NCI-H226 (cell line): ENCODE results near the gene NHSL1.

Experiments
- DNase-seq: peaks from one replicate; pipeline ENCODE4 v3.0.0-alpha.2; 2015

Gene NHSL1

DNA sequence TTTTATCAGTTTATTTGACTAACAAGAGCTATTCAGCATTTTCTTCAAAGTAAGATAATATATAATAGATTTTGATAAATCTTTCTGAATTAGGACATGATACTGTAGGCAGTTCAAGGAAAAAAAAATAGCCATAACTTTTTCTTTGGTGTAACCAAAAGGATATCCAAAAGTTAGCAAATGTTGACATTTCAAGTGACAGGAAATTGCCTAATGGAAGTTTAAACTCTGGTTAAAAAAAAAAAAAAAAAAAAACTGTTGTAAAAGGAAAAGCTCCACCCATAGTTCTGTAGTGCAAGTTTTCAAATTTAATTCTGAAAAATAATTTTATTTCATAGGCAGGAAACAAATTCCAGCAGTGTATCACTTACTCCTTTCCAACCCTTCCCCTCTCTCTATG is 76.4 kb downstream of the NHSL1 start:
- no peak for DNase-seq

DNA sequence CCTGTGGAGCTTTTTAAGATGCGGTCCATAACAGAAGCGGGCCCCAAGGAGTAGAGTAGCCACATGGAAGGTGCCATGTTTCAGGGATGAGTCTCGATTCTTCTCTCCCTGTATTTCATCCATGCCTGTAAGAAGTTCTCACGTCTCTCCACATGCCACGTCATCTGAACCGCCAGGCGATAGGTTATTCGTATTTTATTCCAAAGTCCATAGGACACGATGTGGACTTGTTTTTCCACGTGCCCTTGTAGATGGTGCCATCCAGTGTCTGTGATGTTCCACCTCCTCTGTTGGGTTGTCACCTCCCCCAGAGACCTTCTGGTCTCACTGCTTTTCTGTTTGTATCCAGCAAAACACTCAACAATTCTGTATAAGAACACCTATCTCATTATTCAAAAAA is 77.7 kb downstream of the NHSL1 start:
- DNase-seq, result no peak

DNA sequence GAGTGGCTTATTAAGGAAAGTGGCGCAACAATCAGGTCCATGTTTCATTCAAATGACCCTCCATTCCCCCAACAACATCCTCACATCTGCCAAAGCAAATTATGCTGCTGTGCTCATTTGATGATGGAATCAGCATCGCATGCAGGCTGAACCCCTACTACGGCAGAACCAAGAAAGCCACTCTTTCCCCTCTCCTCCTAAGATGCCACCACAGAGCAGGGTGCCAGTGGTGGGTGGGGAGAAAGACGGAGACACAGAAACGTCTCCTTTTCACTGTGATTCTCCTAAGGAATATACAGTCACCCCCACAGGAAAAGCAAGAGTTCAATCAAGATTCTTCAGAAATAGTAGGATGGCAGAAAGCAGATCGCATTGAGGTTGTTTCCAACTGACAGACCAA is 78.2 kb downstream of the NHSL1 start:
- DNase-seq, result no peak

DNA sequence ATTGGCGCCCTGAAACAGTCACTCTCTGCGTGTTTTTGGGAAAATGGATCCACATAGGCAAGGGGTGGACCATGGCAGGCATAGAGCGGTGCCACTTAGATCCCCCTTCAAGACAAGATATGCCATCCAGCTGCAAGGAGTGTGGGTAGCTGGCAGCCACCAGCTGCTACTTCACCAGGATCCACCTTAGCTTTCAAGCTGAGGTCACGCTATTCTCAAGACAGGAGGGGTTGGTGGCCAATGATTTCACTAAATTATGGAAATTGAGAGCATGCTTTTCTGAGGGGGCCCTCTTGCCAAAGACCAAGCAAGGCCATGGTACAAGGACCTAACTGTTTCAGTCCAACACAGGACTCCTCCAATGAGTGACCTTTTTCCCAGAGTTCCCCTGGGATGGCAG is 78.9 kb downstream of the NHSL1 start:
- DNase-seq, result no peak

DNA sequence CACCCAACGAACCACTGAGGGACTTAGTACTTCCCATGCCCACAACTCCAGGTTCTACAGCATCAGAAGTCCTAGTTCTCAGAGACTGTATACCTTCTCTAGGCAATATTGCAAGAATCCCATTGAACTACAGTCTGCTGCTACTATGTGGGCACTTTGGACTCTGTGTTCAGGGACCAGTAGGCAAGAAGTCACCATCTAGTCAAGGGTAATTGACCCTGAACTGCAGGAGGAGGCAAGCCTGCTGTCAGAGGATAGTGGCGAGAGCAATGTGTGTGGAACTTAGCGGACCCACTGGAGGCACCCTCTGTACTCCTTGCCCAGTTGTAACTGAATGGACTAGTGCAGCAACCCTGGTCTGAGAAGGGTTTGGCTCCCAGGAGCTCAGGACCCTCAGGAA is 79.5 kb downstream of the NHSL1 start:
- DNase-seq, result no peak

DNA sequence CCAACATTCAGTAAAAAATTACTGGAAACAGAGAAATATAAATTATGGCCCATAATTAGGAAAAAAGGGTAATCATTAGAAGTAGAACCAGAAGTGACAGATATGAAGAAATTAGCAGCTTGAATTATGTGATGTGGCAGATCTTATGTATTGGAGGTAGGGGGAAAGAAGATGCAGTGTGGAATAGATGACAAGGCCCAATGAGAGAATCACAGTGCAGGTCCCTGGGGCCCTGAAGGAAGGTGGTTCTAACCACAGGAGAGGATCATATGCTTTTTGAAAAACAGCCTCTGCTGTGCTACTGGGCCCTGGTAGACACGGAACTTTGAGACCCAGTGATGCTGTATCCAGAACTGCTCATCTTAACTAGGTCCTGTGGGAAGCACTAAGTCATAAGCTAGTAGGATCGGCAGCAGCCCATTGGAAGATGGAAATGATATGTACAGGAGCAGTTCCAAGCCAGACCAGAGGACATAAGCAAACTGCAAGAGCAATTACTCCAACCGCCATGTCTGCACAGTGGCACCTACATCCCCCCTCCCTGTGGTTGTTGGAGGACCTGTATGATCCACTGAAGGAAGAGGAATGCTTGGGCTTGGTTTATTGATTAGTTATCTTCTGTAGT is 81.1 kb downstream of the NHSL1 start:
- no peak for DNase-seq

DNA sequence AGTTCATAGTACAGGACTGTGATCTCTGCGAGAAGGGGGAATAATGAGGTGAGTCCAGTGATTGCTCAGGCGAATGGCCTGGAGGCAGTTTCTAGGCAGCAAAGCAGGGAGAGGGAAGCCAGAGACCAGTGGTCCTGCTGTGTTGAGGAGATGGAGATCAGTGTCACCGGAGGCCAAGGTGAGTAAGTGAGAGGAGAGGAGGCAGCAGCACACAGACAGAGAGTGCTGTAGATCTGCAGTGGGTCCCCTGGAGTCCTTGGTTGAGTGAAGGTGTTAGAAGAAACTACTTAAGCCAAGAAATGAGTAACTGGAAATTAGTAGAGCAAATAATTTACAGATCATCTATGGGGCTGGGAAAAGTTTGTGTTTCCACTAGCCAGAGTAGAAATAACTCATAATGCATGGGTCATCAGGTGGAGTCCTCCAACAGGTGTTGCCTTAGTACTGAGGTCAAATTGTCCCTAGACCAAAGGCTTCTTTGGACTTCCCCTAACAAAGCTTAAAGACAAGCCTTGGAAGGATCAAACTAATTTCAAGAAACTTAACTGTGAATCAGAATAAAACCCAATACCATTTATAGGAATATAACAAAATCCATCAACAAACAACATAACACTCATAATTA is 81.7 kb downstream of the NHSL1 start:
- DNase-seq, result no peak

DNA sequence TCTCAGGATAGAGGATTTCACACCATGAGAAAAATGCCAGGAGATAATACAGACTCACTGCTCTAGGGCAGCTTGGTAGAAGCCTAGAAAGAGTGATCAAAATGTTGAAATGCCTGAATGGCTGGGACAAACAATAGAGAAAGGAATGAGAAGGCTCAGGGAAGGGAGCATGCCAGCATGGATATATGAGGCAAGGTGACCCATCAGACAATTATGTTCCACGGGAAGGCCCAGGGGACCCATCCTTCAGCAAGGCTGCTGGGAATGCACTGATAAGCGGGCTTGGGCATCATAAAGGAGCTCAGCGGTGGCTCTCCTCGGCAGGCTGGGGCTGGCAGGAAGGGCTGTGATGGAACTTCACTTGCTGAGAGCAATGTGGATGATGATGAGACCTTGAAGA is 83.1 kb downstream of the NHSL1 start:
- no peak for DNase-seq

DNA sequence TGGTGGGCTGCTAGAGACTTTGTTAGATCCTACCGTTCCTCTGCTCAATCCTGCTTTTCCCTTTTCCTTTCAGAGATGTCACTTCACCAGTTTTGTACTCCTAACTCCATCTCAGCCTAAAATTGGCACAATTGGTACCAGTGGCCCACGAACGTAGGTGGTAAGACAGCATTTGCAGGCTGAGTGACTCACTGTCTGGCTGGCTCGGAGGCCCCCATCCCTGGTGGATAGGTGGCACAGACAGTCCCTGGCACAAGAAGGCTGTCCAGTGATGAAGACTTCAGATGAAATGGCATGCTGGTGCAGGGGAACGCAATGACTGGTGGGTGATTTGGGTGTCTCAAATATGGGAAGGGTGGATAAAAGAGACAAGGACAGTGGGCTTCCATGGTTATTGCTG is 84.2 kb downstream of the NHSL1 start:
- no peak for DNase-seq

DNA sequence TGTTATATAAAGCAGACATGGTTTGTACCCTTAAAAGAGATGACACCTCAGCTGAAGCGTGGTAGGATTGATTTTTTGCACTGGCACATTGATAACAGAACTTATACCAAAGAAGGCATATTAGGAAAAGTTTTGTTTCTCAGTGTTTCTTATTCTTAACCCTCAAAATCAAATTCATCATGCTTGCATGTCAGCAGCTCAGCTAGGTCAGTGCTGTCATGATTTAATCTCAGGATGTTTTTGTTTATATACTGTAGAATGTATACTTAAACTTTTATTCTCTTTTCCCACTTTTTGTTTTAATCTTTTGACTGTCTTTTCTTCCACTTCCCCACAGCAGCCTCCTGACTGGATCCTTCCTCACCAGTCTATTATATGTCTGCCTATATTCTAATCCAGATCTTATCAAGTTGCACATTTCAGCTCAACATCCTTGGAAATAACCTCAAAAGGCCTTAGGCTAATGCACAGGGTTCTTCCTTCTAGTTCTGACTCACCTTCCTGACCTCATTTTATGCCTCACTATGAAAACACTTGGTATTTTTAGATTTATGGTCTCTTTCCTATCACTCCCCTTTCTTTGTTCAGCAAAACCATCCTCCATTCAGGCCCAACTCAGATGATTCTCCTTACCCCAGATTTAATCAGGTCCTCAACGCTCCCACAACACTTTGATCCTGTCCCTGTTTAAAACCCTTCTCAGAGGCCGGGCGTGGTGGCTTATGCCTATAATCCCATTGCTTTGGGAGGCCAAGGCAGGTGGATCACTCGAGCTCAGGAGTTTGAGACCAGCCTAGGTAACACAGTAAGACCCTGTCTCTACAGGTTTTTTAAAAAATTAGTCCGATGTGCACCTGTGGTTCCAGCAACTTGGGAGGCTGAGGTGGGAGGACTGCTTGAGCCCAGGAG is 88.1 kb downstream of the NHSL1 start:
- DNase-seq, result peak; percentile 91

DNA sequence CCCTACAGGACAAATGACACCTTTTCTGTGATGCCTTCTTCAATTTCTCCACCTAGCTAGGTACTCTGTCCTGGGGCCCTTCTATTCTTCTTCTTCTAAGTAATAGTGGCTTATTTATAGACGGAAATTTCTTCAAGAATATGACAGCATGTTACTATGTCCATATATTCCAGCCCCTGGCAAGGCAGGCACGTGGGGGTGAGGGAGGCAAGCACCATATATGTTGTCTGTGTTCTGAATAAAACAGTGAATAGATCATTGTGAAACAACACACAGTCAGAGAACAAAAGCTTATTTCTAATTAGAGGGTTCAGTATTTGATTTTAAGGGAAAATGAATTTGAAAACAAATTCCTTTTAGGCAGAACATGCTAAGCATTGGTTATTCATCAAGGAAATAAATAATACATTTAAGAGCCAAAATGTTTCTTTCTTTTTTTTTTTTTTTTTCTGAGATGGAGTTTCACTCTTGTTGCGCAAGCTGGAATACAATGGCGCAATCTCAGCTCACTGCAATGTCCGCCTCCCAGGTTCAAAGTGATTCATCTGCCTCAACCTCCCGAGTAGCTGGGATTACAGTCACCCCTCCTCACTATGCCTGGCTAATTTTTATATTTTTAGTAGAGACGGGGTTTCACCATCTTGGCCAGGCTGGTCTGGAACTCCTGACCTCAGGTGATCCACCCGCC is 89.1 kb downstream of the NHSL1 start:
- DNase-seq, result peak; percentile 46

DNA sequence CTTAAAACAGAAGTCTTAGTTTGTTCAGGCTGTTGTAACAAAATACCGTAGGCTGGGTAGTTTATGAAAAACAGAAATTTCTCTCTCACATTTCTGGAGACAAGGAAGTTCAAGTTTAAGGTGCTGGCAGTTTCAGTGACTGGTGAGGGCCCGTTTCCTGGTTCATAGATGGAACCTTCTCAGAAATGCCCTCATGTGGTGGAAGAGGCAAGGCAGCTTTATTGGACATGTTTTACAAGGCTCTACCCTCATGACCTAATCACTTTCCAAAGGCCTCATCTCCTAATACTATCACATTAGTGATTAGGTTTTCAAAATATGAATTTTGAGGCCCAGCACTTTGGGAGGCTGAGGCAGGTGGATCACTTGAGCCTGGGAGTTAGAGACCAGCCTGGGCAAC is 92.9 kb downstream of the NHSL1 start:
- DNase-seq, result no peak

DNA sequence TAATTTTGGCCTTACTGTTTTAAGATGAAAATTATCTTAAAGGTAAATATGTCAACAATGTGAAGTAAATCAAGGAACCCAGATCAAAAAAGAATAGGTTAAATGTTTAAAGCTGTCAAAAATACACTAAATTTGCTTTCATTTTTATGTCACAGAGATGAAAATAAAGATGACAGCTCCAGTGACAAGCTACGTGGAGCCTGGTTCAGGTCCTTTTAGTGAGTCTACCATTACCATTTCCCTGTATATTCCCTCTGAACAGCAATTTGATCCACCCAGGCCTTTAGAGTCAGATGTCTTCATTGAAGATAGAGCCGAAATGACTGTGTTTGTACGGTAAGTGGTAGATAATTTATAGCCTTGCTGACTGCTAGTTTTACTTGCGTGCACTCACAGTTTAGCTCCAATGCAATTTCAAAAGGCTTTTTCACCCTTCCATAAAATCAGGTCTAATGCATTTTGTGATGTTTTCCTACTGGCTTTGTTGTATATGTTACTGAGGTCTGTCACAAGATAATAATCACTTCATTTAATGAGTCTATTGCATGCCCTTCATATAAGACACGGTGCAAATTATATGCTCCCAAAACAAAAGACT is 93.4 kb downstream of the NHSL1 start:
- no peak for DNase-seq

DNA sequence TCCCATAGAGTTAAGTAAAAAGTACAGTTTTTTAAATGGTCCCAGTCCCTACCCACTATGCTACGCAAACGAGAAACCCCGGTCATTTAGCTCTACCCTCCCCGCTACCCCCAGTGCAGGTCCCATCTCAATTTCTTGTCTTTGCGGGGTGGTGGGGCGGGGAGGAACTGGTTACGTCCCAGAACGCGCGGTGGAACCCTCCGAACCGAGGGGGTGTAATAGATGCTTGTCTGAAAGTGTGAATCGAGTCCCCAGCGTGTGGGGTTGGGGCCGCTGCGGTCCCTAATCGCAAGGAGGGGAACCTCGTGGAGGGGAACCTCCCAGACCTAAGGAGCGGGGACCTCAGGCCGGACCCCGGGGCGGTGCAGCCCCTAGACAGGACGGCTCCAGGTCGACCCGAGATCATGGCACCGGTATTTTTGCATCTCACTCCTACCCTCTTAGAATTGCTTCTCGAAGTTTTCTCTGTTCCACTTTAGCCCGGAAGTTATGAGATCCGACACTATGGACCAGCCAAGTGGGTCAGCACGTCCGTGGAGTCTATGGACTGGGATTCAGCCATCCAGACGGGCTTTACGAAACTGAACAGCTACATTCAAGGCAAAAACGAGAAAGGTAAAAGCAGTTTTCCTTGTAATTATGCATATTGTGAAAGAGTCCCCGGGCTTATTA is 94.5 kb downstream of the NHSL1 start:
- no peak for DNase-seq

DNA sequence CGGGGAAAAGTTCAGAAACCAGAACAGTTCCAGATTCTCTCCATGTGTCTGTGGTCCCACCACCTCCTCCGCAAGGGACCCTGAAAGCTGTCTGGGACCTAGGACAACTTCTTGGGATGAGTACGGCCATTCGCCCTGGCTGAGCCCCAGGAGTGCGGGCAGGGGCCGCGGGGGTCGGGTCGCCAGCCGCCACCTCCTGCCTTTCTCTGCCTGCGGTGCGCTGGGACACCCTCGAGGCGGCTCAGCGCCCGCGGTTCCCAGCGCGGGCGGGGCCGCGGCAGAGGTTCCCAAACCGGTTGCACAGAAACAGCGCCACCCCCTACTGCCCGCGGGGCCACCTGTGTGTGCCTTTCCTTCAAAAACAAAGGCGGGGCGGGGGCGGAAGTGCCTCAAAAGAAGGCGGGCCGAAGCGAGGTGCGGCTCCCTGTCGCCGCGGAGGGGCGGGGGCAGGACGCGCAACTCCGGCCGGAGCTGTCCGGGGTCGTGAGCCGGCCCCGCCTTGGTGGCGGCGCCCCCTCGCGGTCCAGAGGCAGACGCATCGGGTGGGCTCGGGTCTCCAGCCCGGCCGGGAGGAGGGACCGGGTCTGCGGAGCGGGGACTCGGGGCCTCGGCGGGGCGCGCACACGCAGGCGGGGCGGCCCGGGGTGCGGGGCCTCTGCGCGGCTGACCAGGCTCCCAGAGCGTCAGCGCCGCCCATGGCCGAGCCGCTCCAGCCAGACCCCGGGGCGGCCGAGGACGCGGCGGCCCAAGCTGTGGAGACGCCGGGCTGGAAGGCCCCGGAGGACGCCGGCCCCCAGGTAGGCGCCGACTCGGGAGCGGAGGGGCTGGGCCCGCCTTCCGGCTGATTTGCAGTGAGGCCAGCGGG is 95.3 kb downstream of the NHSL1 start, which contains the start of gene HEBP2:
TSS of gene HEBP2 (plus strand) at position 423 of the 865 bp plus-strand sequence. CDS start at position 696, 273 bp downstream.
- DNase-seq, result peak; percentile 61

DNA sequence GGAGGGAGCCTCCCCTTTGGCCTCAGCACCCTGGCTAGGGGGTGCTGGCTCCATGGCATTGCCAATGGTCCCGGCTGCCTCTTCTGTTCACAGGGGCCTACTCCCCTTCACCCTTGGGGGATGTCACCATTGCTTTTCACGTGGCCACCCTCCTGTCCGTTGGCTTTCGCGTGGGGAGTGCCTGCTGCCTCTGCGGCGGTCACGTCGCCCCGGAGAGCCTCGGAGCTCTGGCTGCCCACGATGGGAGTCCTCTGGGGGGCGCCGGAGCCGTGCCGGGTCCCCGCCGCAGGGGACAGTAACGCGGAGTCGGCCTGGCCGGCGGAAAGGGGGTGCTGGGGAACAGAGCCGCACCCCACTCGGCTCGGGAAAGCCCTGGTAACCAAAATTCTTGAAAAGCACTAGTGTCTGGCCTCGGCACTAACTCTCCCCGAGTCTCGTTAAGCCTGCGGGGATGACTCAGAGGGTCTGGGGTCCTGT is 95.9 kb downstream of the NHSL1 start:
- DNase-seq, result no peak

DNA sequence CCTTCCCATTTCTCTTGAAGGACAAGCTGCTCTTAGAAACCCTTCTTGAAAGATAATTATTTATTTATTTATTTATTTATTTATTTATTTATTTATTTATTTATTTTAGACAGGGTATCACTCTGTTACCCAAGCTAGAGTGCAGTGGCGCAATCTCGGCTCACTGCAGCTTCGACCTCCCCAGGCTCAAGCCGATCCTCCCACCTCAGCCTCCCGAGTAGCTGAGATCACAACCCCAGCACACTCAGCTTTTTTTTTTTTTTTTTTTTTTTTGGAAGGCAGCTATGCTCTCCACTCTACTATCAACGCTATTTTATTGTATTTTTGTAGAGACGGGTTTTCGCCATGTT is 96.5 kb downstream of the NHSL1 start:
- no peak for DNase-seq

DNA sequence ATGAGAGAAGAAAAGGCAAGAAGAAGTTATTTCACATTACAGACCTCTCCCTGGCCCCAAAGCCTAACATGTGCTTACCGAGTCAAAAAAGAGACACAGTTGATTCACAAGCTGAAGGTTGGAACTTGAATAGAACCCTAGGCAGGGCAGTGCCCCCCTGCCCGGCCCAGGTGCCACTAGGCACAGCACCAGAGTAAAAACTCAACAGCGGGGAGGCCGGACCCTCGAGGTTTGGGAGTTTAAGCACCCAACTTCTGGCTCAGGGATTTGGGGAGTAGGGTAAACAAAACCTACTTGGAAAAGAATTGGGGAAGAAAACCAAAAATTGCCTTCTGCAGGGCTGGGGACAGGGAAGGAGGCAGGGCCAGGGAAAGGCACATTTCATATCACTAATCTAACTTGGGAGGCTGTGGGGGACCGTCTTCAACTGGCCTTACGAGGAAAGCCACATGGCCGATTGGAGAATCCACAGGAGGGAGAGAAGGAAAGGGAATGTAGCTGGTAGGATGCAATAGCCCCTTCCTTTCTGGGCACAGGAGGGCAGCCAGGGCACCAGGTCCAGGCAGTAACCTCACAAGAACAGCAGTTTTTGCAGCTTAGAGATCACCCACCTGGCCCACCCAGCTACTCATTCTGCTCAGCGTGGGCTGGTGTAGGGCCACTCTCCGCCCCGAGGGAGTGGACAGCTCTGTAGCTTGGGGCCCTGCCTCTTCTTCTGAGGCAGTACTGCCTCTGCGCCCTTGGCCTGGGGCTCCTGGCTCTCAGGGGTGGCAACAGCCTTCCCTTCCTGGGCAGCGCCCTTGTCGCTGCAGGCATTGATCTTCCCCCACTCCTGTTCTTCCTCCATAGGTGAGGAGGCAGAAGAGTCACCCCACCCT is 97.1 kb downstream of the NHSL1 start:
- DNase-seq, result no peak

DNA sequence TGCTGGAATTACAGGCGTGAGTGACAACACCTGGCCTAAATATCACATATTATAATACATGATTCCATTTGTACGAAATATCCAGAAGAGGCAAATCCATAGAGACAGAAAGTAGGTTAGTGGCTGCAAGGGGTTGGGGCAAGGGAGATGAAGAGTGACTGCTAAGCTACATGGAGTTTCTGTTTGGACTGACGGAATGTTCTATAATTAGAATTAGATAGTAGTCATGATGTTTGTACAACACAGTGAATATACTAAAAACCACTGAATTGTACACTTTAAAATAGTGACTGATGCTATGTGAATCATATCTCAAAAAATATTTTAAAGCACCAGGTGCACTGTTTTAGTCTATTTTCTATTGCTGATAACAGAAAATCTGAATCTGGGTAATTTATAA is 99.0 kb downstream of the NHSL1 start:
- no peak for DNase-seq
